ENCODE results near the gene PIGH. TPM values are rescaled to one million over a fixed set of nuclear protein-coding genes. Genes with fewer than 3 reads are reported as not detected.

PIGH gene
- total and polyA plus RNA-seq, 2 of the 13 experiments (the other 11 are each of a cell fraction or from before 2014, with no cell fraction given): 30.0 to 43.5 TPM

DNA sequence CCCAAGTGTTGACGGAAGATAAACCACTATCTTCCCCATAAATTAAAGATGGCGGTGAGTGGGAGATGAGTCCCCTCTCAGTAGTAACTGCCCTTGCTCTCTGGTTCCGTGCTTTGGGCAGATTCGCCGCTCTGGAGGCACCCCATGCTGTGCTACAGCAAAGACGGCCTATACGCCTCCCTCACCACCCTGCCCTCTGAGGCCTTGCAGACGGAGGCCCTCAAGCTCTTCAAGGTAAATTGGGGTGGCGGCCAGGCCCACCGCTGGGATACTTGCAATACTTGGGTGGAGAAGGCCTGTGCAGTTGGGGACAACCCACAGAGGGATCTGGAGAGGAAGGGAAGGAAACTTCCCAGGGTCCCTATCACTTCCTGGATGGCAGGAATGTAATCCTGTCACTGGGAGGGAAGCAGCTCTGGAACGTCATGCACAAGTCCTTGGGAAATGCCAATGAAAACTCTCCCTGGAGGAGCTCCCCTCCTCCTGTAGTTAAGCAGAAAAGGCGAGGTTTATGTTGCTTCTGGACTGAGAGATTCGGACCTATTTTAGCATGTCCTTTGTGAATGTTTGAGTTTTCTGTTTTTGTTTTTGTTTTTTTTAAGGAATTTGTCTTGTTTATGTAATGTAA, 22.8 kb downstream of the PIGH start (continued):
- no peak for TF ChIP-seq POGZ (CRISPR knock-in tag; IDR thresholded peaks at IDR 0.05)

- Histone ChIP-seq H3K36me3 (replicated peaks in 1 of 2; ENCODE audit: control insufficient read depth in 1 of 2, insufficient read depth in 2 of 2, low read length in 2 of 2) (peaks cover 0 to 3% of the 10 kb centered on the region in 2 experiments; a peak in 2 of 5 replicates), H3K4me1 (ENCODE audit: insufficient read depth, low read length) (peaks cover 14% of the 10 kb centered on the region), H4K20me1 (ENCODE audit: insufficient read depth, low read length) (no peaks in the 10 kb centered on the region), H3K4me3 (replicated peaks in 1 of 3; ENCODE audit: insufficient read depth in 1 of 3, low read depth in 2 of 3, low read length in 3 of 3) (no peak overlapping the region), H3K27ac (ENCODE audit: extremely low read length, insufficient read depth, low read length) (no peak overlapping the region), H3K9ac (ENCODE audit: insufficient read depth, low read depth, low read length) (no peak overlapping the region), H2AFZ (ENCODE audit: low read length) (no peak overlapping the region), H3K79me2 (ENCODE audit: insufficient read depth, low read length) (no peaks in the 10 kb centered on the region), H3K9me3 (ENCODE audit: low read length) (no peaks in the 10 kb centered on the region), H3K27me3 (ENCODE audit: control insufficient read depth in 1 of 2, insufficient read depth in 2 of 2, low read length in 2 of 2) (no peaks in the 10 kb centered on the region), H3K4me2 (ENCODE audit: low read depth, low read length) (no peak overlapping the region)
- ATAC-seq: no peak
- no TSS peak for BruUV-seq (replicated peaks)
- POLR2A ChIA-PET: no interaction called here
- TF ChIP-seq, protein P1, sequence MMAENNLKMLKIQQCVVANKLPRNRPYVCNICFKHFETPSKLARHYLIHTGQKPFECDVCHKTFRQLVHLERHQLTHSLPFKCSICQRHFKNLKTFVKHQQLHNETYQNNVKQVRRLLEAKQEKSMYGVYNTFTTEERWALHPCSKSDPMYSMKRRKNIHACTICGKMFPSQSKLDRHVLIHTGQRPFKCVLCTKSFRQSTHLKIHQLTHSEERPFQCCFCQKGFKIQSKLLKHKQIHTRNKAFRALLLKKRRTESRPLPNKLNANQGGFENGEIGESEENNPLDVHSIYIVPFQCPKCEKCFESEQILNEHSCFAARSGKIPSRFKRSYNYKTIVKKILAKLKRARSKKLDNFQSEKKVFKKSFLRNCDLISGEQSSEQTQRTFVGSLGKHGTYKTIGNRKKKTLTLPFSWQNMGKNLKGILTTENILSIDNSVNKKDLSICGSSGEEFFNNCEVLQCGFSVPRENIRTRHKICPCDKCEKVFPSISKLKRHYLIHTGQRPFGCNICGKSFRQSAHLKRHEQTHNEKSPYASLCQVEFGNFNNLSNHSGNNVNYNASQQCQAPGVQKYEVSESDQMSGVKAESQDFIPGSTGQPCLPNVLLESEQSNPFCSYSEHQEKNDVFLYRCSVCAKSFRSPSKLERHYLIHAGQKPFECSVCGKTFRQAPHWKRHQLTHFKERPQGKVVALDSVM (CRISPR knock-in tag; IDR thresholded peaks at IDR 0.05): no peak
- TF ChIP-seq ZNF225 (CRISPR knock-in tag; IDR thresholded peaks at IDR 0.05) (no peak), PAWR (CRISPR knock-in tag; IDR thresholded peaks at IDR 0.05; ENCODE audit: borderline replicate concordance) (no peak)
- DNase-seq (ENCODE audit: low spot score): no peak
- CTCF ChIA-PET (ENCODE audit: low intra/inter-chr PET ratio, low total read pairs): no interaction called here
- in situ Hi-C loops (cut with HindIII; ENCODE audit: extremely low pct_ligation_motif_present, low pct_unique_long_range_greater_than_20kb) (no loop called here), intact Hi-C loops (cut with micrococcal nuclease; ENCODE audit: unreplicated experiment) (no loop called here)
- no peak for FAIRE-seq
- 76% methylated on average over 7 of the region's 7 CpGs for WGBS (ENCODE audit: low lambda C conversion rate)
These were observed 23.7 kb downstream of the PIGH start for GRCh38 chr14:67576216-67576955.

Measured in HepG2 (cell line).